GM23338 (cell line): ENCODE measurements around the gene CUEDC1. TPM values are rescaled to one million over a fixed set of nuclear protein-coding genes. Genes with fewer than 3 reads are reported as not detected.

Experiments used
- ATAC-seq: fragments of 200-7000 bp; cut with Tn5 transposase; 3 replicates; pipeline ENCODE4 v1.9.1; 2020
- DNase-seq: peaks from one replicate; pipeline ENCODE4 v3.0.0-alpha.2; 2015; ENCODE audit warnings: low spot score
- H2AFZ ChIP-seq: fragments of 200-600 bp; sonication (generic); 2 replicates; pipeline ENCODE4 v1.8.0; 2016; ENCODE audit warnings: antibody characterized with exemption, mild to moderate bottlenecking, moderate library complexity
- H3F3A ChIP-seq: fragments of 200-600 bp; sonication (generic); replicated peaks from 2 replicates; pipeline ENCODE4 v1.8.0; 2017; ENCODE audit warnings: antibody characterized with exemption, mixed run types, low read depth
- H3K27ac ChIP-seq: fragments of 200-600 bp; sonication (generic); 2 replicates; pipeline ENCODE4 v1.6.1; 2016; ENCODE audit warnings: low read depth
- H3K27me3 ChIP-seq: fragments of 200-600 bp; sonication (generic); 2 replicates; pipeline ENCODE4 v1.8.0; 2016; ENCODE audit warnings: mild to moderate bottlenecking, mixed run types, moderate library complexity; ENCODE audit not compliant: insufficient read depth
- H3K36me3 ChIP-seq: fragments of 200-600 bp; sonication (generic); 2 replicates; pipeline ENCODE4 v1.8.0; 2016; ENCODE audit warnings: mild to moderate bottlenecking; ENCODE audit not compliant: insufficient read depth
- H3K4me1 ChIP-seq: fragments of 200-600 bp; sonication (generic); 2 replicates; pipeline ENCODE4 v1.8.0; 2016; ENCODE audit warnings: mild to moderate bottlenecking, moderate library complexity; ENCODE audit not compliant: insufficient read depth
- H3K4me2 ChIP-seq: fragments of 200-600 bp; sonication (generic); 2 replicates; pipeline ENCODE4 v1.7.1; 2017; ENCODE audit warnings: mixed run types
- H3K4me3 ChIP-seq: fragments of 200-600 bp; sonication (generic); 2 replicates; pipeline ENCODE4 v1.6.1; 2016; ENCODE audit warnings: mixed run types
- H3K79me2 ChIP-seq: fragments of 200-600 bp; sonication (generic); replicated peaks from 2 replicates; pipeline ENCODE4 v1.8.0; 2017; ENCODE audit warnings: mild to moderate bottlenecking; ENCODE audit not compliant: insufficient read depth
- H3K9me2 ChIP-seq: fragments of 200-600 bp; sonication (generic); 2 replicates; pipeline ENCODE4 v1.8.0; 2017; ENCODE audit not compliant: insufficient read depth
- H4K20me1 ChIP-seq: fragments of 200-600 bp; sonication (generic); replicated peaks from 2 replicates; pipeline ENCODE4 v1.8.0; 2017; ENCODE audit warnings: mild to moderate bottlenecking; ENCODE audit not compliant: insufficient read depth
- H3K27ac Mint-ChIP-seq: 2 replicates; pipeline ENCODE4 v1.8.0; 2020; ENCODE audit warnings: inconsistent platforms, mild to moderate bottlenecking, moderate library complexity, mixed read lengths
- H3K27me3 Mint-ChIP-seq: 3 replicates; pipeline ENCODE4 v1.8.0; 2022; ENCODE audit warnings: low read depth, mild to moderate bottlenecking, moderate library complexity, mixed read lengths, inconsistent platforms; ENCODE audit not compliant: insufficient read depth, poor library complexity
- H3K36me3 Mint-ChIP-seq: 3 replicates; pipeline ENCODE4 v1.8.0; 2021; ENCODE audit warnings: low read depth, mild to moderate bottlenecking, inconsistent platforms, moderate library complexity, mixed read lengths
- H3K4me1 Mint-ChIP-seq: 3 replicates; pipeline ENCODE4 v1.8.0; 2020; ENCODE audit warnings: mild to moderate bottlenecking, inconsistent platforms, mixed read lengths
- H3K4me3 Mint-ChIP-seq: 3 replicates; pipeline ENCODE4 v1.8.0; 2021; ENCODE audit warnings: moderate library complexity, mild to moderate bottlenecking, inconsistent platforms, mixed read lengths
- H3K9me3 Mint-ChIP-seq: 3 replicates; pipeline ENCODE4 v1.8.0; 2020; ENCODE audit warnings: moderate library complexity, mild to moderate bottlenecking, inconsistent platforms, mixed read lengths
- CREB1 ChIP-seq: fragments of 250-450 bp; sonication (Bioruptor Pico); IDR thresholded peaks from 2 replicates; pipeline ENCODE4 v1.5.0; 2020; ENCODE audit warnings: low read depth, mild to moderate bottlenecking, moderate library complexity
- ETS1 ChIP-seq: IDR thresholded peaks from 2 replicates; pipeline ENCODE4 v1.6.1; 2016; ENCODE audit warnings: antibody characterized with exemption
- EZH2 ChIP-seq: fragments of 200-600 bp; sonication (generic); IDR thresholded peaks from one replicate; pipeline ENCODE4 v1.8.0; 2017; ENCODE audit warnings: antibody characterized with exemption, mild to moderate bottlenecking, low read depth; ENCODE audit not compliant: unreplicated experiment
- EZH2phosphoT487 ChIP-seq: fragments of 200-600 bp; sonication (generic); IDR thresholded peaks from one replicate; pipeline ENCODE4 v1.8.1; 2018; ENCODE audit warnings: antibody characterized with exemption; ENCODE audit not compliant: unreplicated experiment
- JUNB ChIP-seq: IDR thresholded peaks from one replicate; pipeline ENCODE4 v1.6.1; 2016; ENCODE audit warnings: antibody characterized with exemption; ENCODE audit not compliant: unreplicated experiment
- NANOG ChIP-seq: IDR thresholded peaks from 2 replicates; pipeline ENCODE4 v1.6.1; 2016; ENCODE audit warnings: antibody characterized with exemption, borderline replicate concordance
- POLR2AphosphoS5 ChIP-seq: IDR thresholded peaks from 2 replicates; pipeline ENCODE4 v1.6.1; 2016; ENCODE audit warnings: antibody characterized with exemption, low read depth
- REST ChIP-seq: IDR thresholded peaks from one replicate; pipeline ENCODE4 v1.6.1; 2018; ENCODE audit warnings: antibody characterized with exemption; ENCODE audit not compliant: unreplicated experiment
- STAT1 ChIP-seq: IDR thresholded peaks from one replicate; pipeline ENCODE4 v1.6.1; 2016; ENCODE audit warnings: antibody characterized with exemption; ENCODE audit not compliant: unreplicated experiment
- ZNF114 ChIP-seq: fragments of 250-450 bp; sonication (Bioruptor Pico); IDR thresholded peaks from 2 replicates; pipeline ENCODE4 v1.5.0; 2020; ENCODE audit warnings: mild to moderate bottlenecking, moderate library complexity
- ZNF331 ChIP-seq: fragments of 250-450 bp; sonication (Bioruptor Pico); IDR thresholded peaks from 2 replicates; pipeline ENCODE4 v1.5.0; 2020; ENCODE audit warnings: low read depth, mild to moderate bottlenecking, moderate library complexity
- polyA plus RNA-seq: library from polyadenylated mRNA; unstranded; fragments of >200 nt; fragmentation: Nextera tagmentation; extraction: Ambion mirVana; gene quantifications from 2 replicates; pipeline ENCODE4 v1.2.1, GENCODE V29; 2016
- total RNA-seq: library from RNA; depleted of rRNA; stranded (reverse); fragments of >200 nt; shearing (Covaris generic); gene quantifications from 2 replicates; pipeline ENCODE4 v1.2.3, GENCODE V29; 2014
- TF ChIP-seq, protein P1 (sequence below): fragments of 250-450 bp; sonication (Bioruptor Pico); IDR thresholded peaks from 2 replicates; pipeline ENCODE4 v1.5.0; 2020; ENCODE audit warnings: mild to moderate bottlenecking, moderate library complexity
- TF ChIP-seq, protein P2 (sequence below), 2 experiments: fragments of 200-600 bp in 1 of 2; sonication (generic) in 1 of 2; conservative IDR thresholded peaks; 2 replicates each; pipeline versions ENCODE4 v1.5.1 to v1.6.1; 2016 to 2017; ENCODE audit warnings: antibody characterized with exemption in 2 of 2, low read depth in 2 of 2, mild to moderate bottlenecking in 2 of 2, moderate library complexity in 1 of 2

Gene CUEDC1
- total and polyA plus RNA-seq, 2 experiments from 2014 or later, result 3.0 to 7.7 TPM

- H3K79me2 ChIP-seq, result no peaks in the 10 kb centered on the region
- H3K4me3 ChIP-seq, result no peak overlapping the region
- H3K27ac ChIP-seq, result no peak overlapping the region
- H3F3A ChIP-seq, result no peaks in the 10 kb centered on the region; the same call in 1 of the 2 replicates
- H3K36me3 ChIP-seq, result no peaks in the 10 kb centered on the region
- Mint-ChIP-seq H3K4me1 (peaks cover 18% of the 10 kb centered on the region), H3K4me3 (no peak overlapping the region), H3K9me3 (no peaks in the 10 kb centered on the region), H3K27ac (no peak overlapping the region), H3K27me3 (peaks cover 6% of the 10 kb centered on the region), H3K36me3 (no peaks in the 10 kb centered on the region)
- H3K27me3 ChIP-seq, result no peaks in the 10 kb centered on the region
- no peaks in the 10 kb centered on the region for H4K20me1 ChIP-seq
- ATAC-seq, result no peak
- DNase-seq, result no peak
- H3K4me1 ChIP-seq, result peaks cover 9% of the 10 kb centered on the region; the same call in 1 of the 2 replicates
- TF ChIP-seq NANOG (no peak), POLR2AphosphoS5 (no peak), ZNF114 (CRISPR knock-in tag) (no peak), JUNB (no peak), EZH2phosphoT487 (no peak), ZNF331 (CRISPR knock-in tag) (no peak), EZH2 (no peak), ETS1 (no peak), STAT1 (no peak), CREB1 (no peak), REST (no peak)
- TF ChIP-seq, protein P1, sequence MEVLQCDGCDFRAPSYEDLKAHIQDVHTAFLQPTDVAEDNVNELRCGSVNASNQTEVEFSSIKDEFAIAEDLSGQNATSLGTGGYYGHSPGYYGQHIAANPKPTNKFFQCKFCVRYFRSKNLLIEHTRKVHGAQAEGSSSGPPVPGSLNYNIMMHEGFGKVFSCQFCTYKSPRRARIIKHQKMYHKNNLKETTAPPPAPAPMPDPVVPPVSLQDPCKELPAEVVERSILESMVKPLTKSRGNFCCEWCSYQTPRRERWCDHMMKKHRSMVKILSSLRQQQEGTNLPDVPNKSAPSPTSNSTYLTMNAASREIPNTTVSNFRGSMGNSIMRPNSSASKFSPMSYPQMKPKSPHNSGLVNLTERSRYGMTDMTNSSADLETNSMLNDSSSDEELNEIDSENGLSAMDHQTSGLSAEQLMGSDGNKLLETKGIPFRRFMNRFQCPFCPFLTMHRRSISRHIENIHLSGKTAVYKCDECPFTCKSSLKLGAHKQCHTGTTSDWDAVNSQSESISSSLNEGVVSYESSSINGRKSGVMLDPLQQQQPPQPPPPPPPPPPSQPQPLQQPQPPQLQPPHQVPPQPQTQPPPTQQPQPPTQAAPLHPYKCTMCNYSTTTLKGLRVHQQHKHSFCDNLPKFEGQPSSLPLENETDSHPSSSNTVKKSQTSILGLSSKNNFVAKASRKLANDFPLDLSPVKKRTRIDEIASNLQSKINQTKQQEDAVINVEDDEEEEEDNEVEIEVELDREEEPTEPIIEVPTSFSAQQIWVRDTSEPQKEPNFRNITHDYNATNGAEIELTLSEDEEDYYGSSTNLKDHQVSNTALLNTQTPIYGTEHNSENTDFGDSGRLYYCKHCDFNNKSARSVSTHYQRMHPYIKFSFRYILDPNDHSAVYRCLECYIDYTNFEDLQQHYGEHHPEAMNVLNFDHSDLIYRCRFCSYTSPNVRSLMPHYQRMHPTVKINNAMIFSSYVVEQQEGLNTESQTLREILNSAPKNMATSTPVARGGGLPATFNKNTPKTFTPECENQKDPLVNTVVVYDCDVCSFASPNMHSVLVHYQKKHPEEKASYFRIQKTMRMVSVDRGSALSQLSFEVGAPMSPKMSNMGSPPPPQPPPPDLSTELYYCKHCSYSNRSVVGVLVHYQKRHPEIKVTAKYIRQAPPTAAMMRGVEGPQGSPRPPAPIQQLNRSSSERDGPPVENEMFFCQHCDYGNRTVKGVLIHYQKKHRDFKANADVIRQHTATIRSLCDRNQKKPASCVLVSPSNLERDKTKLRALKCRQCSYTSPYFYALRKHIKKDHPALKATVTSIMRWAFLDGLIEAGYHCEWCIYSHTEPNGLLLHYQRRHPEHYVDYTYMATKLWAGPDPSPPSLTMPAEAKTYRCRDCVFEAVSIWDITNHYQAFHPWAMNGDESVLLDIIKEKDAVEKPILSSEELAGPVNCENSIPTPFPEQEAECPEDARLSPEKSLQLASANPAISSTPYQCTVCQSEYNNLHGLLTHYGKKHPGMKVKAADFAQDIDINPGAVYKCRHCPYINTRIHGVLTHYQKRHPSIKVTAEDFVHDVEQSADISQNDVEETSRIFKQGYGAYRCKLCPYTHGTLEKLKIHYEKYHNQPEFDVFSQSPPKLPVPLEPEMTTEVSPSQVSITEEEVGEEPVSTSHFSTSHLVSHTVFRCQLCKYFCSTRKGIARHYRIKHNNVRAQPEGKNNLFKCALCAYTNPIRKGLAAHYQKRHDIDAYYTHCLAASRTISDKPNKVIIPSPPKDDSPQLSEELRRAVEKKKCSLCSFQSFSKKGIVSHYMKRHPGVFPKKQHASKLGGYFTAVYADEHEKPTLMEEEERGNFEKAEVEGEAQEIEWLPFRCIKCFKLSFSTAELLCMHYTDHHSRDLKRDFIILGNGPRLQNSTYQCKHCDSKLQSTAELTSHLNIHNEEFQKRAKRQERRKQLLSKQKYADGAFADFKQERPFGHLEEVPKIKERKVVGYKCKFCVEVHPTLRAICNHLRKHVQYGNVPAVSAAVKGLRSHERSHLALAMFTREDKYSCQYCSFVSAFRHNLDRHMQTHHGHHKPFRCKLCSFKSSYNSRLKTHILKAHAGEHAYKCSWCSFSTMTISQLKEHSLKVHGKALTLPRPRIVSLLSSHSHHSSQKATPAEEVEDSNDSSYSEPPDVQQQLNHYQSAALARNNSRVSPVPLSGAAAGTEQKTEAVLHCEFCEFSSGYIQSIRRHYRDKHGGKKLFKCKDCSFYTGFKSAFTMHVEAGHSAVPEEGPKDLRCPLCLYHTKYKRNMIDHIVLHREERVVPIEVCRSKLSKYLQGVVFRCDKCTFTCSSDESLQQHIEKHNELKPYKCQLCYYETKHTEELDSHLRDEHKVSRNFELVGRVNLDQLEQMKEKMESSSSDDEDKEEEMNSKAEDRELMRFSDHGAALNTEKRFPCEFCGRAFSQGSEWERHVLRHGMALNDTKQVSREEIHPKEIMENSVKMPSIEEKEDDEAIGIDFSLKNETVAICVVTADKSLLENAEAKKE (CRISPR knock-in tag), result no peak
- TF ChIP-seq, protein P2, sequence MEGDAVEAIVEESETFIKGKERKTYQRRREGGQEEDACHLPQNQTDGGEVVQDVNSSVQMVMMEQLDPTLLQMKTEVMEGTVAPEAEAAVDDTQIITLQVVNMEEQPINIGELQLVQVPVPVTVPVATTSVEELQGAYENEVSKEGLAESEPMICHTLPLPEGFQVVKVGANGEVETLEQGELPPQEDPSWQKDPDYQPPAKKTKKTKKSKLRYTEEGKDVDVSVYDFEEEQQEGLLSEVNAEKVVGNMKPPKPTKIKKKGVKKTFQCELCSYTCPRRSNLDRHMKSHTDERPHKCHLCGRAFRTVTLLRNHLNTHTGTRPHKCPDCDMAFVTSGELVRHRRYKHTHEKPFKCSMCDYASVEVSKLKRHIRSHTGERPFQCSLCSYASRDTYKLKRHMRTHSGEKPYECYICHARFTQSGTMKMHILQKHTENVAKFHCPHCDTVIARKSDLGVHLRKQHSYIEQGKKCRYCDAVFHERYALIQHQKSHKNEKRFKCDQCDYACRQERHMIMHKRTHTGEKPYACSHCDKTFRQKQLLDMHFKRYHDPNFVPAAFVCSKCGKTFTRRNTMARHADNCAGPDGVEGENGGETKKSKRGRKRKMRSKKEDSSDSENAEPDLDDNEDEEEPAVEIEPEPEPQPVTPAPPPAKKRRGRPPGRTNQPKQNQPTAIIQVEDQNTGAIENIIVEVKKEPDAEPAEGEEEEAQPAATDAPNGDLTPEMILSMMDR (conservative IDR thresholded peaks at IDR 0.05; ENCODE audit: low read depth in 2 of 2), result no peak
- H3K9me2 ChIP-seq, result no peaks in the 10 kb centered on the region
- H3K4me2 ChIP-seq, result no peak overlapping the region
- H2AFZ ChIP-seq, result no peak overlapping the region
Observed at GRCh38 chr17:57814421-57814820, 140.8 kb downstream of the CUEDC1 start.
